Panc1 (cell line): ENCODE results near the gene FGD4. TPM values are rescaled to one million over a fixed set of nuclear protein-coding genes. Genes with fewer than 3 reads are reported as not detected.

Experiments used
- ATAC-seq: fragments of 200-7000 bp; cut with Tn5 transposase; 2 replicates; pipeline ENCODE4 v1.9.1; 2020; ENCODE audit warnings: mild to moderate bottlenecking, moderate library complexity
- BruUV-seq: library from RNA; stranded (reverse); fragments of 400-500 nt; replicated peaks from 2 replicates; lab custom pipeline; 2021; lab: Mats Ljungman, UMichigan
- CTCF ChIA-PET: fragments of 300-600 bp; sonication (Branson Sonifier 250); formaldehyde crosslinking; loops from one replicate; lab custom pipeline; 2022; ENCODE audit warnings: antibody characterized with exemption; lab: Charles Lee
- POLR2A ChIA-PET: fragments of 300-600 bp; sonication (Branson Sonifier 250); formaldehyde crosslinking; loops from one replicate; lab custom pipeline; 2022; ENCODE audit warnings: antibody characterized with exemption; lab: Charles Lee
- DNase-seq: peaks from one replicate; pipeline ENCODE4 v3.0.0-alpha.2; 2010; ENCODE audit warnings: low read depth, low spot score
- H3K27ac ChIP-seq: 2 replicates; pipeline ENCODE4 v1.5.1; 2011; ENCODE audit warnings: mild to moderate bottlenecking, low read length, inconsistent platforms
- H3K27me3 ChIP-seq: fragments of 200-500 bp; sonication (Bioruptor generic); 2 replicates; pipeline ENCODE4 v1.6.0; 2014; ENCODE audit warnings: low read length, inconsistent platforms; ENCODE audit not compliant: control insufficient read depth, insufficient read depth
- H3K36me3 ChIP-seq: fragments of 200-500 bp; sonication (Bioruptor generic); 2 replicates; pipeline ENCODE4 v1.5.1; 2014; ENCODE audit warnings: inconsistent platforms, mild to moderate bottlenecking, low read length, moderate library complexity; ENCODE audit not compliant: control insufficient read depth, insufficient read depth
- H3K4me1 ChIP-seq: 2 replicates; pipeline ENCODE4 v1.5.1; 2011; ENCODE audit warnings: inconsistent platforms, mild to moderate bottlenecking, low read length, moderate library complexity; ENCODE audit not compliant: control insufficient read depth, insufficient read depth
- H3K4me3 ChIP-seq, 2 experiments: 2 replicates each; pipeline ENCODE4 v1.5.1; 2011 to 2012; ENCODE audit warnings: low read depth in 2 of 2, low read length in 2 of 2, mild to moderate bottlenecking in 2 of 2, inconsistent platforms in 1 of 2, moderate library complexity in 1 of 2
- H3K9me3 ChIP-seq: fragments of 200-500 bp; sonication (Bioruptor generic); 2 replicates; pipeline ENCODE4 v1.5.1; 2014; ENCODE audit warnings: low read depth, mild to moderate bottlenecking, inconsistent platforms, low read length, moderate library complexity; ENCODE audit not compliant: control insufficient read depth, insufficient read depth
- CTCF ChIP-seq: fragments of 450-650 bp; IDR thresholded peaks from 2 replicates; pipeline ENCODE4 v1.5.1; 2017; ENCODE audit warnings: mild to moderate bottlenecking
- POLR2AphosphoS5 ChIP-seq: IDR thresholded peaks from 2 replicates; pipeline ENCODE4 v1.6.1; 2012; ENCODE audit warnings: mild to moderate bottlenecking, low read depth, low read length, moderate library complexity
- REST ChIP-seq, 2 experiments: IDR thresholded peaks; 2 replicates each; pipeline ENCODE4 v1.6.1; 2011 to 2012; ENCODE audit warnings: low read depth in 2 of 2, control low read depth in 1 of 2, low read length in 1 of 2, mild to moderate bottlenecking in 1 of 2, moderate library complexity in 1 of 2; ENCODE audit not compliant: insufficient read depth in 1 of 2
- SIN3A ChIP-seq: IDR thresholded peaks from 2 replicates; pipeline ENCODE4 v1.6.1; 2012; ENCODE audit warnings: low read depth, mild to moderate bottlenecking, low read length, moderate library complexity, borderline replicate concordance; ENCODE audit not compliant: insufficient read depth
- TCF7L2 ChIP-seq: IDR thresholded peaks from 2 replicates; pipeline ENCODE4 v1.6.1; 2011; ENCODE audit warnings: mild to moderate bottlenecking, low read depth, low read length, inconsistent platforms
- in situ Hi-C: cut with HindIII; loops from 2 replicates; pipeline ENCODE4 v1.10.0; 2016; ENCODE audit warnings: low sequenced_read_pairs, low pct_unique_long_range_greater_than_20kb
- intact Hi-C: fragments of 100-400 bp; cut with micrococcal nuclease; formaldehyde crosslinking; loops from one replicate; pipeline ENCODE4 v1.10.0; 2022; ENCODE audit not compliant: unreplicated experiment
- total RNA-seq: library from RNA; stranded (reverse); gene quantifications from one replicate; pipeline ENCODE4 v1.2.1, GENCODE V29; 2021; ENCODE audit not compliant: unreplicated experiment

FGD4 gene
- total RNA-seq, 1 experiment from 2014 or later: 5.0 TPM

- intact Hi-C loops: no loop called here
- no peaks in the 10 kb centered on the region for H3K9me3 ChIP-seq
- in situ Hi-C loops: no loop called here
- ATAC-seq (no peak), DNase-seq (no peak)
- POLR2A ChIA-PET: interaction anchor here (0.6 to 0.7 kb wide), 3 partner anchors 14 to 58 kb away, joined by 3 to 6 read pairs (median 4); no protein-coding TSS in a partner anchor
- H3K4me3 ChIP-seq: no peak overlapping the region
- no TSS peak for BruUV-seq
- no peak for TF ChIP-seq TCF7L2
- TF ChIP-seq POLR2AphosphoS5: no peak
- TF ChIP-seq CTCF: no peak
- no peak for TF ChIP-seq SIN3A
- no peak for TF ChIP-seq REST (IDR thresholded peaks at IDR 0.05; ENCODE audit: insufficient read depth in 1 of 2, low read depth in 2 of 2, low read length in 1 of 2)
- CTCF ChIA-PET: interaction anchor here (0.7 kb wide), 2 partner anchors 182 to 268 kb away, joined by 3 to 6 read pairs; partner anchors contain the start of gene YARS2
- no peaks in the 10 kb centered on the region for H3K27me3 ChIP-seq
- no peak overlapping the region for H3K27ac ChIP-seq
- no peaks in the 10 kb centered on the region for H3K4me1 ChIP-seq
- H3K36me3 ChIP-seq: no peaks in the 10 kb centered on the region
Observed at GRCh38 chr12:32488132-32488531, 88.8 kb downstream of the FGD4 start.

GRCh38 chr12:32489070-32489469, 89.7 kb downstream of the FGD4 start:
- Histone ChIP-seq H3K27me3 (no peaks in the 10 kb centered on the region), H3K9me3 (no peaks in the 10 kb centered on the region), H3K36me3 (no peaks in the 10 kb centered on the region), H3K27ac (no peak overlapping the region), H3K4me1 (no peaks in the 10 kb centered on the region), H3K4me3 (no peak overlapping the region)
- ChIA-PET CTCF (no interaction called here), POLR2A (no interaction called here)
- ATAC-seq (no peak), DNase-seq (no peak)
- intact Hi-C loops (no loop called here), in situ Hi-C loops (no loop called here)
- no TSS peak for BruUV-seq
- TF ChIP-seq REST (IDR thresholded peaks at IDR 0.05; ENCODE audit: insufficient read depth in 1 of 2, low read depth in 2 of 2, low read length in 1 of 2): no peak
- no peak for TF ChIP-seq CTCF
- TF ChIP-seq TCF7L2: no peak
- no peak for TF ChIP-seq POLR2AphosphoS5
- no peak for TF ChIP-seq SIN3A
